Left cardiac atrium (tissue), 4 donors: ENCODE results near the gene CNP. TPM values are rescaled to one million over a fixed set of nuclear protein-coding genes. Genes with fewer than 3 reads are reported as not detected.

Experiments used
- ATAC-seq, 2 donors: fragments of 200-7000 bp; cut with Tn5 transposase; one replicate each; pipeline ENCODE4 v1.9.1; 2020; ENCODE audit warnings: mild to moderate bottlenecking in 2 of 2, moderate library complexity in 2 of 2
- DNase-seq: peaks from one replicate; pipeline ENCODE4 v3.0.0-alpha.2; 2020
- intact Hi-C, 2 donors: fragments of 100-400 bp; cut with DNase I; formaldehyde crosslinking; loops; one replicate each; pipeline versions ENCODE4 v1.14.1 to v1.15.1; 2022 to 2023
- total RNA-seq, 2 donors: library from RNA; stranded (reverse); fragmentation: NEBNext Ultra II Directional; extraction: Animal tissue kit (Norgen Biotek cat#: 25700); gene quantifications; one replicate each; pipeline ENCODE4 v1.2.1, GENCODE V29; 2021
- donor health status: DM: no; HTN: yes; CAD: no.
- donor health status: DM: no; HTN: yes; CAD: no; lungs with severe emphysema.
- donor health status: DM: yes; HTN: yes; CAD: no.
- donor health status: Dilated cardiomyopathy.

CNP gene
- total RNA-seq, 2 donors from 2014 or later = 40.3 to 43.7 TPM

DNA sequence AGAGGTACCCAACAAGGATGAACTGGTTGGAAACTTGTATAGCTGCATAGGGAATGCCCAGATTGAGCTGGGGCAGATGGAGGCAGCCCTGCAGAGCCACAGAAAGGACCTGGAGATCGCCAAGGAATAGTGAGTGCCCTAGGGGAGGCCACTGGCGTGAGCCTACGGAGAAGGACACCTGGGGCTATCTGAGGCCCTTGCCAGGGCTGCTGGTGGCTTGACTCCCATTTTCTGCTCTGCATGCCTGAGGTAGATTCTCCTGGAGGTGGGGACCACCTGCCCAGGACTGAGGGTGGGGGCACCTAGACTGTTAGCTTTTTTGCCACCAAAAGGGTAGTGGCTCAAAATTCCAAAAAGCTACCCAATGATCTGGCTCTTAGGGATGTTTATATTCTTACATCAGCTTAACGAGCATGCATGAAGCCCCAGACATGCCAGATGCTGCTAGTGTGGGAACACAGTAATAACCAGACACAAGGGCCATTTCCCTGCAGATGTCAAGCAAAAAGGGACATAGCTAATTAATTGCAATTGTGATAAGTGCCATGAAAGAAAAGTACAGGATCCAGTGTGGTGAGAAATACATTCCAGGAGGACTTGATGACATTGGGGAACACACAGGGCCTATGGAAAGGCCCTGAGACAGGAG, 27.4 kb upstream of the CNP start:
- ATAC-seq (no peak), DNase-seq (no peak)
- intact Hi-C loops = no loop called here

GRCh38 chr17:41939693-41940090, 26.9 kb upstream of the CNP start:
- ATAC-seq (no peak), DNase-seq (no peak)
- intact Hi-C loops = no loop called here

DNA sequence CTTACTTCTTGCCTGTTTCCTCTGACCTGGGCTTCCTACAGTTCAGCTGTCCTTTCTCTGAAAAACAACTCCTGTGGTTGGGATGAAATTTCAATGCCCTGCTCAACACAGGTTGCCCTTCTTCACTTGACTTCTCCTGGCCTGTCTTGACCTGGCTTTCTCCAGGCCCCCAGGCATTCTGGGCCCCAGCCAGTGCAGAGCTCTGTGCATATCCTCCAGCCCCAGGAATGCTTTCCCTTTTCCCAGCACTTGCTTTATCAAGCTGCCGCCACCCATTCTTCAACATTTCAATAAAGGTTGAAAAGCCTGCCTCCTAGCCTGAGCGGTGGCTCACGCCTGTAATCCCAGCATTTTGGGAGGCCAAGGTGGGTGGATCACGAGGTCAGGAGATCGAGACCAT, 25.4 kb upstream of the CNP start:
- intact Hi-C loops = no loop called here
- ATAC-seq (no peak), DNase-seq (no peak)

DNA sequence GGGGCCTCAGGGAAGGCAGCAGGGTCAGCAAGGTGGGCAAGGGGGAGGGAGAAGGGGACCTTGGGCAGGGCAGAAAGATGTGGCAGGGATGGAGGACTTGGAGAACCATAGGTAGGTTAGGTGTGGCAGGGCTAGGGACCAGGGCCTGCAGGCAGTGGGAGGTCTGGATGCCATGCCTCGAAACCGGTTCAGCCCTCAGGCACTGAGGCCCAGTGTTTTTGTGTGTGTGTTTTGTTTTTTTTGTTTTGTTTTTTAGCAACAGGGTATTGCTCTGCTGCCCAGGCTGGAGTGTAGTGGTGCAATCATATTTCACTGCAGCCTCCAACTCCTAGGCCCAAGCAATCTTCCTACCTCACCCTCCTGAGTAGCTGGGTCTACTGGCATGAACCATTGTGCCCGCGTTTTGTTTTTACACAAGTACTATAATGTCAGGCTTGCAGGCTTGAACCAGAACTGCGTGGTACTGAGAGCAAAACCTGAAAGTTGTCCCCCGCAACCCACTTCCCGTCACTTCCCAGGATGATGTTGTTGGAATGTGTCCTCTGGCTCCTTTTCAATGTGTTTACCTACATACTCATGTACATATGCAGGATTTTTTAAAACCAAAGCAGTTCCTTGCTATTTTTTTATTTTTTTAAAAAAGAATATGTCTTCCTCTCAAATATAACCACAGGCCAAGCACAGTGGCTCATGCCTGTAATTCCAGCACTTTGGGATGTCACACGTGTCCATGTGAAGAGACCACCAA, 23.8 kb upstream of the CNP start:
- ATAC-seq (no peak), DNase-seq (no peak)
- intact Hi-C loops = no loop called here

- DNase-seq = no peak
- ATAC-seq = no peak
- intact Hi-C loops = no loop called here
These were observed 23.1 kb upstream of the CNP start for GRCh38 chr17:41943492-41943891.

DNA sequence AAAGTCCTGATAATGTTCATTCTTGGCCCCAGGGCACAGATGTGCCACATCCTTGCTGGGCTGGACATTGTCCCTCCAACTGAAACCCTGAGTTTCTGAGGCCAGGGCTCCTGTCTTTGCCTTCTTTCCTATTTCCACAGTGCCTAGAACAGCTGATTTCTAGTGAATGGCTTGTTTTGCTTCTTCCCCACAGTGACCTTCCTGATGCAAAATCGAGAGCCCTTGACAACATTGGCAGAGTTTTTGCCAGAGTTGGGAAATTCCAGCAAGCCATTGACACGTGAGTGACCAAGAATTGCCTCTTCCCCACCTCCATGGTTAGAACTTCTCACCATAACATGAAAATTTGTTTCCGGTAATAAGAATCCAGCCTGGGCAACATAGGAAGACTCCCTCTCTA, 21.7 kb upstream of the CNP start:
- ATAC-seq (peak in 1 of 2 donors; percentile 63), DNase-seq (no peak)
- intact Hi-C loops = no loop called here

DNA sequence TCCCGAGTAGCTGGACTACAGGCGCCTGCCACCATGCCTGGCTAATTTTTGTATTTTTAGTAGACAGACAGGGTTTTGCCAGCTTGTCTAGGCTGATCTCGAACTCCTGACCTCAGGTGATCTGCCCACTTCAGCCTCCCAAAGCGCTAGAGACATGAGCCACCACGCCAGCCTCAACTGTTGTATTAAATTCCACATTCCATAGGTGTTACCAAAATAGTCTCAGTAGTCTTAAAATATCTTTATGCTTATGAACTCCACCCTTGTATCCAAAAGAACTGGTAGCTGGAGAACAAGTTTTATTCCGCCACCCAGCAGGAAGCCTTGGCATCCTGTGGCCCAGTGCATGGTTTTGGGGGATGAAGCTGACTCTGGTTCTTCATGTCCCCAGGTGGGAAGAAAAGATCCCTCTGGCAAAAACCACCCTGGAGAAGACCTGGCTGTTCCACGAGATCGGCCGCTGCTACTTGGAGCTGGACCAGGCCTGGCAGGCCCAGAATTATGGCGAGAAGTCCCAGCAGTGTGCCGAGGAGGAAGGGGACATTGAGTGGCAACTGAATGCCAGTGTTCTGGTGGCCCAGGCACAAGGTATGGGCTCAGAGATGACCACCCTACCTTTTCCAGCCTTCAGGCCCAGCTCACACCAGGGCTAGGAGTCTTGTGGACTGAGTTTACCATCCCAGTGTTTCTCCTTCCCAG, 17.7 kb upstream of the CNP start:
- DNase-seq (no peak), ATAC-seq (no peak)
- intact Hi-C loops = no loop called here

- ATAC-seq = no peak
- intact Hi-C loops = no loop called here
- DNase-seq = no peak
These were observed 10.1 kb upstream of the CNP start for GRCh38 chr17:41956522-41956921.

- no peak for ATAC-seq
- no peak for DNase-seq
- intact Hi-C loops = no loop called here
These were observed 9.3 kb upstream of the CNP start for GRCh38 chr17:41957031-41957868.

- ATAC-seq (no peak), DNase-seq (no peak)
- intact Hi-C loops = no loop called here
These were observed 8.6 kb upstream of the CNP start for GRCh38 chr17:41957869-41958439.

DNA sequence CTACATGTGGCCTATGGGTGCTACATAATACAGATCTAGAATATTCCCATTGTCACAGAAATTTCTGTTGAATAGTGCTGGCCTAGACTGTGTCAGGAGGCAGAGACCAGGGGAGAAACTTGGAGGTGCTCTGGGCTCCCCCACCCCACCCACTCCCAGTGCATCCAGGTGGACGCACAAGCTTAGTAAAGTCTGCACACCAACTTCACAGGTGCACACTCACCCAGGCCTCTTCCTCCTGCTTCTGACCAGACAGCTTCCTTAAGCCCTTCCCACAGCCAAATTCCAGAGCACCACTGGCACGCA, 7.6 kb upstream of the CNP start:
- DNase-seq (no peak), ATAC-seq (no peak)
- intact Hi-C loops = no loop called here

DNA sequence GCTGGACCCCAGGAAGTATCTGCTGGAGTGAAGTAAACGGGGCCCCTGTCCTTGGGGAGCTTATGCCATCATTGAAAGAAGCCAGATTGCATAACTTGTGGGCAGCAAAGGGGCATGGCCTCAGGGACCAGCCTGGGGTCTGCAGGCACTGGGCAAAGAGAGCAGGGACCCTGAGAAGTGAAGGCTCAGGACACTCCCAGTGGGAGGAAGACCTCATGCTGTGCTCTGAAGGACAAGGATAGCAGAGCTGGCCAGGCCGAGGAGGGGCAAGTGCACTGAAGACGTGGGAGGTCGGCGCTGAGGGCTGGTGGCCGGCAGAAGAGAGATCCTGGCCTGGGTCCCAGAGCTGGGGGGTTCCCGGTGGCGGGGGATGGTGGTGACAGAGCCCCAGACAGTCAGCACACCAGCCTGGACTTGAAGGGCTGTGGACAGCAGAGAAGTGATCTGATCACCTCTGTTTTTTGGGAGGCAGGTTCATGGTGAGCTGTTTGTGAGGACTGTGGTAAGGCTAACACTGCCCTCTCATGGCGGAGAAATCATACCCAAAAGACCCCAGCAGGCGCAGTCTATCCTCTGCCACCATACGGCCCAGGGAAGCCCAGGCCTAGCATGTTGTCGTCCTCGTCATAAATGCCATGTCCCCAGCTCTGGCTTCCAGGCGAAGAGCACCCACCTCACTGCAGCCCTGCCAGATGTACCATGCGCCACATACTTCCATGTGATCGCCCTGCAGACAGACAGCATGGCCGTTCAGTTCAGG, 7.1 kb upstream of the CNP start:
- intact Hi-C loops = loop anchor here in 1 of 2 donors (5.0 to 10.0 kb wide), 2 partner anchors 65 to 158 kb away; partner anchors contain the start of gene NKIRAS2
- peak; percentile 53 to 64 for ATAC-seq
- DNase-seq = no peak

DNA sequence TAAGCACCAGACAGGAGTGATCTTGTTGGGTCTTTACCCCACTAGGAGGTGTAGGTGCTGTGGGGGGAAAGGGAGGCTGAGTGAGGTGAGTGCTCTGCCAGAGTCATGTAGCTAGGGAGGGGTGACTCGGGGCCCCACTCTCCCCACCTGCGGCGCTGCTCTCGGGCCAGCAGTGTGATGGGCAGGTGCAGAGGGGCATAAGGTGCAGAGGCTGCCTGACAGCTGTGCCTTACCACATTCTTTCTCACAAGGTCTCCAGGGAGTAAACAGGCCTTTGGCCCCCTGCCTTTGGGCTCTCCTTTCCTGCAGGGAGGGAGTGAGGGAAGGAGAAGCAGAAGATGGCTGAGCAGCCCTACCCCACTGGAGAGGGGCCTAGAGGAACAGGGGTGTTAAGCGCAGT, 4.5 kb upstream of the CNP start:
- DNase-seq = no peak
- ATAC-seq = no peak
- intact Hi-C loops = loop anchor here (2.0 to 10.0 kb wide), 3 partner anchors 63 to 155 kb away; partner anchors contain the start of gene NKIRAS2 (in 1 of the 2)

GRCh38 chr17:41962768-41963434, 3.7 kb upstream of the CNP start:
- peak; percentile 8 to 13 for ATAC-seq
- intact Hi-C loops = loop anchor here (2.0 to 10.0 kb wide), 3 partner anchors 62 to 154 kb away; partner anchors contain the start of gene NKIRAS2 (in 1 of the 2)
- peak; percentile 75 for DNase-seq

- intact Hi-C loops = loop anchor here (5.0 to 10.0 kb wide), 2 partner anchors 51 to 59 kb away; partner anchors contain the start of genes DNAJC7 (in 1 of the 2) and NKIRAS2 (in 1 of the 2)
- DNase-seq = peak; percentile 60
- ATAC-seq = peak; percentile 31 to 58
These were observed 717 bp upstream of the CNP start for GRCh38 chr17:41965694-41966462.

- intact Hi-C loops = loop anchor here (5.0 to 10.0 kb wide), 2 partner anchors 50 to 57 kb away; partner anchors contain the start of genes DNAJC7 (in 1 of the 2) and NKIRAS2 (in 1 of the 2)
- no peak for DNase-seq
- ATAC-seq = peak in 1 of 2 donors; percentile 24
These were observed 736 bp downstream of the CNP start for GRCh38 chr17:41967141-41967920.
